Endodermal cell (in vitro differentiated cells): ENCODE results near the gene FRAT2. TPM values are rescaled to one million over a fixed set of nuclear protein-coding genes. Genes with fewer than 3 reads are reported as not detected.

Source experiments
- DNase-seq: peaks from one replicate; pipeline ENCODE4 v3.0.0-alpha.2; 2017
- H3K27ac ChIP-seq: 2 replicates; pipeline ENCODE4 v1.5.1; 2013; ENCODE audit warnings: mild to moderate bottlenecking, low read depth, low read length, moderate library complexity
- H3K27me3 ChIP-seq: 2 replicates; pipeline ENCODE4 v1.6.1; 2013; ENCODE audit warnings: mild to moderate bottlenecking, low read length, moderate library complexity; ENCODE audit not compliant: insufficient read depth, control insufficient read depth, poor library complexity, severe bottlenecking
- H3K36me3 ChIP-seq: 2 replicates; pipeline ENCODE4 v1.7.0; 2013; ENCODE audit warnings: mild to moderate bottlenecking, low read length, moderate library complexity; ENCODE audit not compliant: control insufficient read depth, insufficient read depth
- H3K4me1 ChIP-seq: one replicate; pipeline ENCODE4 v1.7.0; 2013; ENCODE audit warnings: low read length; ENCODE audit not compliant: control insufficient read depth, insufficient read depth
- H3K4me3 ChIP-seq: 2 replicates; pipeline ENCODE4 v1.5.1; 2013; ENCODE audit warnings: mild to moderate bottlenecking, low read length, moderate library complexity
- H3K9ac ChIP-seq: 2 replicates; pipeline ENCODE4 v1.6.1; 2013; ENCODE audit warnings: mild to moderate bottlenecking, low read length, moderate library complexity; ENCODE audit not compliant: poor library complexity, severe bottlenecking; ENCODE audit errors: extremely low read depth
- H3K9me3 ChIP-seq: 2 replicates; pipeline ENCODE4 v1.6.1; 2013; ENCODE audit warnings: mild to moderate bottlenecking, low read length, moderate library complexity; ENCODE audit not compliant: control insufficient read depth
- H3K27ac Mint-ChIP-seq: 2 replicates; pipeline ENCODE4 v1.8.0; 2020; ENCODE audit warnings: mixed read lengths
- H3K27me3 Mint-ChIP-seq: 2 replicates; pipeline ENCODE4 v1.8.0; 2021; ENCODE audit warnings: mild to moderate bottlenecking, mixed read lengths; ENCODE audit not compliant: insufficient read depth
- H3K36me3 Mint-ChIP-seq: 2 replicates; pipeline ENCODE4 v1.8.0; 2020; ENCODE audit warnings: low read depth, mixed read lengths
- H3K4me1 Mint-ChIP-seq: 2 replicates; pipeline ENCODE4 v1.8.0; 2020; ENCODE audit warnings: mixed read lengths
- H3K4me3 Mint-ChIP-seq: 2 replicates; pipeline ENCODE4 v1.8.0; 2020; ENCODE audit warnings: mild to moderate bottlenecking, moderate library complexity, mixed read lengths
- H3K9me3 Mint-ChIP-seq: 2 replicates; pipeline ENCODE4 v1.8.0; 2020; ENCODE audit warnings: mild to moderate bottlenecking, mixed read lengths
- WGBS, 2 experiments: methylation state at CpG; one replicate each; pipeline versions ENCODE4 v1.1.5 to v1.1.7; 2013; ENCODE audit warnings: missing lambda C conversion rate in 2 of 2, mixed read lengths in 1 of 2; ENCODE audit not compliant: insufficient coverage in 1 of 2, insufficient read length in 1 of 2; 5-methylcytosine and 5-hydroxymethylcytosine counted together
- total RNA-seq, 2 donors: library from RNA; stranded (reverse); fragmentation: NEBNext Ultra II Directional in 1 of 2; extraction: Animal tissue kit (Norgen Biotek cat#: 25700) in 1 of 2; gene quantifications; 2 replicates in 1 of 2; 3 replicates in 1 of 2; pipeline ENCODE4 v1.2.1, GENCODE V29; 2021
- TF ChIP-seq, protein P1 (sequence below): fragments of 200-600 bp; sonication (generic); conservative IDR thresholded peaks from 2 replicates; pipeline ENCODE4 v1.5.0; 2021; ENCODE audit warnings: antibody characterized with exemption, mild to moderate bottlenecking

The FRAT2 gene
- total RNA-seq, 2 donors from 2014 or later, result 31.0 to 35.2 TPM

GRCh38 chr10:97312897-97313296 lies 21.6 kb downstream of the FRAT2 start:
- no peak overlapping the region for H3K27ac Mint-ChIP-seq
- Histone ChIP-seq H3K9ac (no peak overlapping the region), H3K4me3 (no peak overlapping the region), H3K9me3 (no peaks in the 10 kb centered on the region), H3K27me3 (no peaks in the 10 kb centered on the region), H3K27ac (no peak overlapping the region), H3K36me3 (no peaks in the 10 kb centered on the region), H3K4me1 (no peaks in the 10 kb centered on the region)
- no peaks in the 10 kb centered on the region for H3K9me3 Mint-ChIP-seq
- DNase-seq, result no peak
- H3K4me1 Mint-ChIP-seq, result no peaks in the 10 kb centered on the region
- peaks cover 2% of the 10 kb centered on the region for H3K27me3 Mint-ChIP-seq
- TF ChIP-seq, protein P1, sequence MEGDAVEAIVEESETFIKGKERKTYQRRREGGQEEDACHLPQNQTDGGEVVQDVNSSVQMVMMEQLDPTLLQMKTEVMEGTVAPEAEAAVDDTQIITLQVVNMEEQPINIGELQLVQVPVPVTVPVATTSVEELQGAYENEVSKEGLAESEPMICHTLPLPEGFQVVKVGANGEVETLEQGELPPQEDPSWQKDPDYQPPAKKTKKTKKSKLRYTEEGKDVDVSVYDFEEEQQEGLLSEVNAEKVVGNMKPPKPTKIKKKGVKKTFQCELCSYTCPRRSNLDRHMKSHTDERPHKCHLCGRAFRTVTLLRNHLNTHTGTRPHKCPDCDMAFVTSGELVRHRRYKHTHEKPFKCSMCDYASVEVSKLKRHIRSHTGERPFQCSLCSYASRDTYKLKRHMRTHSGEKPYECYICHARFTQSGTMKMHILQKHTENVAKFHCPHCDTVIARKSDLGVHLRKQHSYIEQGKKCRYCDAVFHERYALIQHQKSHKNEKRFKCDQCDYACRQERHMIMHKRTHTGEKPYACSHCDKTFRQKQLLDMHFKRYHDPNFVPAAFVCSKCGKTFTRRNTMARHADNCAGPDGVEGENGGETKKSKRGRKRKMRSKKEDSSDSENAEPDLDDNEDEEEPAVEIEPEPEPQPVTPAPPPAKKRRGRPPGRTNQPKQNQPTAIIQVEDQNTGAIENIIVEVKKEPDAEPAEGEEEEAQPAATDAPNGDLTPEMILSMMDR, result no peak
- WGBS, 2 experiments, result 90 to 98% methylated on average over 3 to 6 of the region's 6 CpGs
- H3K36me3 Mint-ChIP-seq, result no peaks in the 10 kb centered on the region
- H3K4me3 Mint-ChIP-seq, result no peak overlapping the region

DNA sequence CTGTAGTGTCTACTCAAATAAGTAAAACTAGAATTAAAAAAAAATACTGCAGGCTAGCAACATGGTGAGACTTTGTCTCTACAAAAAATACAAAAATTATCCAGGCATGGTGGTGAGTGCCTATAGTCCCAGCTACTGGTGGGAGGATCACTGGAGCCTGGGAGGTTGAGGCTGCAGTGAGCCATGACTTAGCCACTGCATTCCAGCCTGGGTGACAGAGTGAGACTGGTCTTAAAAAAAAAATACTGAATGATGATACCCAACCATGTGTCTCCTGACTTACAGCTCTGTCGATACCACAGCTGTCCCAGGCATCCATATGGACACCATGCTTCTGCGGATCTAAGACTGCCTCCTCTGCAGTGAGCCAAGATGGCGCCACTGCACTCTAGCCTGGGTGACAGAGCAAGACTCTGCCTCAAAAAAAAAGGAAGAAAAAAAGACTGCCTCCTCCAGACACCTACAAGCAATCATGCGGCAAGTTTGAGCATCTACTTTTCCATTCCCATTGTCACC lies 23.4 kb downstream of the FRAT2 start:
- no peaks in the 10 kb centered on the region for H3K9me3 ChIP-seq
- 91 to 92% methylated on average over 3 to 4 of the region's 4 CpGs for WGBS, 2 experiments
- Mint-ChIP-seq H3K4me1 (no peaks in the 10 kb centered on the region), H3K27ac (no peak overlapping the region), H3K9me3 (no peaks in the 10 kb centered on the region), H3K27me3 (no peaks in the 10 kb centered on the region), H3K36me3 (no peaks in the 10 kb centered on the region), H3K4me3 (no peak overlapping the region)
- H3K27me3 ChIP-seq, result no peaks in the 10 kb centered on the region
- TF ChIP-seq, protein P1, result no peak
- no peak overlapping the region for H3K9ac ChIP-seq
- no peak overlapping the region for H3K27ac ChIP-seq
- no peaks in the 10 kb centered on the region for H3K36me3 ChIP-seq
- H3K4me1 ChIP-seq, result no peaks in the 10 kb centered on the region
- DNase-seq, result no peak
- no peak overlapping the region for H3K4me3 ChIP-seq

GRCh38 chr10:97307866-97308780 lies 26.4 kb downstream of the FRAT2 start:
- Histone ChIP-seq H3K4me1 (no peaks in the 10 kb centered on the region), H3K9me3 (no peaks in the 10 kb centered on the region), H3K4me3 (no peak overlapping the region), H3K9ac (no peak overlapping the region), H3K27me3 (no peaks in the 10 kb centered on the region), H3K27ac (no peak overlapping the region), H3K36me3 (no peaks in the 10 kb centered on the region)
- H3K27ac Mint-ChIP-seq, result no peak overlapping the region
- H3K4me1 Mint-ChIP-seq, result no peaks in the 10 kb centered on the region
- DNase-seq, result no peak
- H3K9me3 Mint-ChIP-seq, result no peaks in the 10 kb centered on the region
- 84% methylated on average over 9 to 10 of the region's 10 CpGs for WGBS, 2 experiments
- no peaks in the 10 kb centered on the region for H3K27me3 Mint-ChIP-seq
- TF ChIP-seq, protein P1, result no peak
- H3K36me3 Mint-ChIP-seq, result no peaks in the 10 kb centered on the region
- no peak overlapping the region for H3K4me3 Mint-ChIP-seq
